ENCODE measurements around the gene ADAMTS17. TPM values are rescaled to one million over a fixed set of nuclear protein-coding genes. Genes with fewer than 3 reads are reported as not detected.

The ADAMTS17 gene
- total RNA-seq, 1 donor from 2014 or later = 1.5 TPM

DNA sequence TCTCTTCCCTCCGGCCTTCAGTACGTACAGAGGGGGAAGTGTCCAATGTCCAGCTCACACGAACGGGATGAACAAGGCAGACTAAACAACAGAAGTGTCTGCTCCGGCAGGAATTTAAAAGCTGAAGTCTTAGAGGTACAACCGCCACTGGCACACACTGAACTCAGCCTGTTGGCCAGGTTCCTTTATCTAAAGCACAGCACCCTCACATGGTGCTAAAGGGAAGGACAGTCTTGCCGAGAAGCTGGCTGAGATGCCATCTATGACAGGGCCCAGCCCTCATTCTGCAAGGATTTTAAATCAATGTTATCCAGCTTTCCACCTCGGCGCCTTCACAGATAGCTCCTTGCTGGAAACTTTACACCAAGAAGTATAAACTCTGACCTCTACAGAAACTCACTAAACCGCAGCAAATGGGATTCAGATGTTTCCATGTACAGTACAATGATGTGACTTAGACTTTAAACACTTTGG is 2.8 kb downstream of the ADAMTS17 start:
- no peak overlapping the region for H3K27ac Mint-ChIP-seq (ENCODE audit: unreplicated experiment)
- H3K9me3 Mint-ChIP-seq (ENCODE audit: unreplicated experiment) = no peaks in the 10 kb centered on the region
- DNase-seq (ENCODE audit: extremely low spot score, unreplicated experiment) = peak; percentile 70
- peaks cover 24% of the 10 kb centered on the region for H3K27me3 Mint-ChIP-seq (ENCODE audit: unreplicated experiment)
- peak overlapping the region; percentile 28 for H3K4me3 Mint-ChIP-seq (ENCODE audit: unreplicated experiment)
- H3K4me1 Mint-ChIP-seq (ENCODE audit: unreplicated experiment) = peaks cover 2% of the 10 kb centered on the region
- H3K36me3 Mint-ChIP-seq (ENCODE audit: unreplicated experiment) = no peaks in the 10 kb centered on the region
- TF ChIP-seq, protein P1, sequence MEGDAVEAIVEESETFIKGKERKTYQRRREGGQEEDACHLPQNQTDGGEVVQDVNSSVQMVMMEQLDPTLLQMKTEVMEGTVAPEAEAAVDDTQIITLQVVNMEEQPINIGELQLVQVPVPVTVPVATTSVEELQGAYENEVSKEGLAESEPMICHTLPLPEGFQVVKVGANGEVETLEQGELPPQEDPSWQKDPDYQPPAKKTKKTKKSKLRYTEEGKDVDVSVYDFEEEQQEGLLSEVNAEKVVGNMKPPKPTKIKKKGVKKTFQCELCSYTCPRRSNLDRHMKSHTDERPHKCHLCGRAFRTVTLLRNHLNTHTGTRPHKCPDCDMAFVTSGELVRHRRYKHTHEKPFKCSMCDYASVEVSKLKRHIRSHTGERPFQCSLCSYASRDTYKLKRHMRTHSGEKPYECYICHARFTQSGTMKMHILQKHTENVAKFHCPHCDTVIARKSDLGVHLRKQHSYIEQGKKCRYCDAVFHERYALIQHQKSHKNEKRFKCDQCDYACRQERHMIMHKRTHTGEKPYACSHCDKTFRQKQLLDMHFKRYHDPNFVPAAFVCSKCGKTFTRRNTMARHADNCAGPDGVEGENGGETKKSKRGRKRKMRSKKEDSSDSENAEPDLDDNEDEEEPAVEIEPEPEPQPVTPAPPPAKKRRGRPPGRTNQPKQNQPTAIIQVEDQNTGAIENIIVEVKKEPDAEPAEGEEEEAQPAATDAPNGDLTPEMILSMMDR (IDR thresholded peaks at IDR 0.05) = peak; percentile 65

DNA sequence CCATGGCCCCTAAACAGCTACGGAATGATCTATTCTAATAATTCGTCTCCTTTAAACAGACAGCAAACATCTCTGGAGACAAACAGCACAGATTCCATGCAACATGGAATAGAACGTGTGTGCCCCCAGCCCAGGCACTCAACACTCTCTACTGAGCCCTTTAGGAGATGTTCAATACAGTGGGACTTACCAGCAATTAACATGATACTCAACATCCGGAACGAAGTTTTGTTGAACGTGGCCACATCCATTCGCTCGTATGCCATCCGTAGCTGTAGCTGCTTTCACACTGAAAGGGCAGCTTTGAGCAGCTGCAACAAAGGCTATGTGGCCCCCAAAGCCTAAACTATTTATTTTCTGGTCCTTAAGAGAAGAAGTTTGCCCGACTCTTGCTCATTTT is 3.5 kb downstream of the ADAMTS17 start:
- Mint-ChIP-seq H3K27ac (ENCODE audit: unreplicated experiment) (no peak overlapping the region), H3K4me1 (ENCODE audit: unreplicated experiment) (peaks cover 2% of the 10 kb centered on the region), H3K36me3 (ENCODE audit: unreplicated experiment) (no peaks in the 10 kb centered on the region), H3K4me3 (ENCODE audit: unreplicated experiment) (no peak overlapping the region), H3K9me3 (ENCODE audit: unreplicated experiment) (no peaks in the 10 kb centered on the region), H3K27me3 (ENCODE audit: unreplicated experiment) (peaks cover 17% of the 10 kb centered on the region)
- DNase-seq (ENCODE audit: extremely low spot score, unreplicated experiment) = peak; percentile 48
- TF ChIP-seq, protein P1 (IDR thresholded peaks at IDR 0.05) = no peak

- no peaks in the 10 kb centered on the region for H3K36me3 Mint-ChIP-seq (ENCODE audit: unreplicated experiment)
- DNase-seq (ENCODE audit: extremely low spot score, unreplicated experiment) = peak; percentile 59
- TF ChIP-seq, protein P1 (IDR thresholded peaks at IDR 0.05) = no peak
- H3K27ac Mint-ChIP-seq (ENCODE audit: unreplicated experiment) = no peak overlapping the region
- no peak overlapping the region for H3K4me3 Mint-ChIP-seq (ENCODE audit: unreplicated experiment)
- H3K27me3 Mint-ChIP-seq (ENCODE audit: unreplicated experiment) = peaks cover 15% of the 10 kb centered on the region
- H3K4me1 Mint-ChIP-seq (ENCODE audit: unreplicated experiment) = peaks cover 2% of the 10 kb centered on the region
- no peaks in the 10 kb centered on the region for H3K9me3 Mint-ChIP-seq (ENCODE audit: unreplicated experiment)
Observed at GRCh38 chr15:100337096-100338044, 4.4 kb downstream of the ADAMTS17 start.

GRCh38 chr15:100336061-100336460 is 5.7 kb downstream of the ADAMTS17 start:
- TF ChIP-seq, protein P1 (IDR thresholded peaks at IDR 0.05) = no peak
- no peaks in the 10 kb centered on the region for H3K36me3 Mint-ChIP-seq (ENCODE audit: unreplicated experiment)
- peak; percentile 48 for DNase-seq (ENCODE audit: extremely low spot score, unreplicated experiment)
- no peak overlapping the region for H3K27ac Mint-ChIP-seq (ENCODE audit: unreplicated experiment)
- no peaks in the 10 kb centered on the region for H3K9me3 Mint-ChIP-seq (ENCODE audit: unreplicated experiment)
- peaks cover 2% of the 10 kb centered on the region for H3K4me1 Mint-ChIP-seq (ENCODE audit: unreplicated experiment)
- H3K27me3 Mint-ChIP-seq (ENCODE audit: unreplicated experiment) = peaks cover 15% of the 10 kb centered on the region
- no peak overlapping the region for H3K4me3 Mint-ChIP-seq (ENCODE audit: unreplicated experiment)

GRCh38 chr15:100335335-100335999 is 6.3 kb downstream of the ADAMTS17 start:
- Mint-ChIP-seq H3K27ac (ENCODE audit: unreplicated experiment) (no peak overlapping the region), H3K9me3 (ENCODE audit: unreplicated experiment) (no peaks in the 10 kb centered on the region), H3K4me1 (ENCODE audit: unreplicated experiment) (peaks cover 2% of the 10 kb centered on the region), H3K27me3 (ENCODE audit: unreplicated experiment) (peaks cover 13% of the 10 kb centered on the region), H3K4me3 (ENCODE audit: unreplicated experiment) (no peak overlapping the region), H3K36me3 (ENCODE audit: unreplicated experiment) (no peaks in the 10 kb centered on the region)
- DNase-seq (ENCODE audit: extremely low spot score, unreplicated experiment) = peak; percentile 40
- TF ChIP-seq, protein P1 (IDR thresholded peaks at IDR 0.05) = no peak

Measured in osteocyte (in vitro differentiated cells).